ENCODE data around the gene B4GALNT2.

GRCh38 chr17:49193513-49194296 is 61.1 kb downstream of the B4GALNT2 start:
- TF ChIP-seq POLR2A (IDR thresholded peaks at IDR 0.05) (no peak), POLR2AphosphoS5 (IDR thresholded peaks at IDR 0.05) (no peak)
